ENCODE data around the gene ADD2. TPM values are rescaled to one million over a fixed set of nuclear protein-coding genes. Genes with fewer than 3 reads are reported as not detected.

The ADD2 gene
- total RNA-seq, 1 experiment from 2014 or later: 3.5 TPM

GRCh38 chr2:70747284-70747683, 20.7 kb downstream of the ADD2 start:
- Histone ChIP-seq H3K4me2 (no peak overlapping the region), H3K9me3 (ENCODE audit: insufficient read depth, low read depth) (no peaks in the 10 kb centered on the region), H3K9me2 (ENCODE audit: insufficient read depth) (no peaks in the 10 kb centered on the region), H3K4me1 (replicated peaks; ENCODE audit: insufficient read depth) (no peaks in the 10 kb centered on the region), H3F3A (ENCODE audit: insufficient read depth, low read depth) (no peaks in the 10 kb centered on the region), H3K27ac (no peak overlapping the region), H4K20me1 (ENCODE audit: insufficient read depth) (no peaks in the 10 kb centered on the region), H3K79me2 (ENCODE audit: low read depth) (no peaks in the 10 kb centered on the region), H3K4me3 (no peak overlapping the region), H3K36me3 (ENCODE audit: low read depth) (no peaks in the 10 kb centered on the region), H3K27me3 (ENCODE audit: insufficient read depth, low read depth) (peaks cover 32% of the 10 kb centered on the region), H2AFZ (no peak overlapping the region)
- intact Hi-C loops (cut with micrococcal nuclease; ENCODE audit: unreplicated experiment): no loop called here
- DNase-seq: no peak
- no TSS peak for BruUV-seq (replicated peaks)
- ChIA-PET CTCF (no interaction called here), POLR2A (ENCODE audit: unreplicated experiment) (no interaction called here)
- TF ChIP-seq EZH2 (IDR thresholded peaks at IDR 0.05; ENCODE audit: low read depth) (no peak), CTCF (conservative IDR thresholded peaks at IDR 0.05) (no peak)

GRCh38 chr2:70746094-70746974, 21.7 kb downstream of the ADD2 start:
- CTCF ChIA-PET: no interaction called here
- no TSS peak for BruUV-seq (replicated peaks)
- POLR2A ChIA-PET (ENCODE audit: unreplicated experiment): no interaction called here

GRCh38 chr2:70745276-70745825, 22.6 kb downstream of the ADD2 start:
- H3K9me3 ChIP-seq (ENCODE audit: insufficient read depth, low read depth): no peaks in the 10 kb centered on the region
- no TSS peak for BruUV-seq (replicated peaks)
- CTCF ChIA-PET: no interaction called here

More at GRCh38 chr2:70746094-70746974, 21.7 kb downstream of the ADD2 start:
- no peaks in the 10 kb centered on the region for H4K20me1 ChIP-seq (ENCODE audit: insufficient read depth)
- no peak overlapping the region for H2AFZ ChIP-seq
- no peaks in the 10 kb centered on the region for H3K36me3 ChIP-seq (ENCODE audit: low read depth)
- H3K4me2 ChIP-seq: no peak overlapping the region
- H3K4me1 ChIP-seq (replicated peaks; ENCODE audit: insufficient read depth): no peaks in the 10 kb centered on the region
- H3K27ac ChIP-seq: no peak overlapping the region
- H3K4me3 ChIP-seq: no peak overlapping the region
- no peak for DNase-seq
- intact Hi-C loops (cut with micrococcal nuclease; ENCODE audit: unreplicated experiment): no loop called here
- H3K9me2 ChIP-seq (ENCODE audit: insufficient read depth): no peaks in the 10 kb centered on the region
- TF ChIP-seq CTCF (conservative IDR thresholded peaks at IDR 0.05) (no peak), EZH2 (IDR thresholded peaks at IDR 0.05; ENCODE audit: low read depth) (no peak)
- peaks cover 25% of the 10 kb centered on the region for H3K27me3 ChIP-seq (ENCODE audit: insufficient read depth, low read depth)
- H3K79me2 ChIP-seq (ENCODE audit: low read depth): no peaks in the 10 kb centered on the region
- H3F3A ChIP-seq (ENCODE audit: insufficient read depth, low read depth): no peaks in the 10 kb centered on the region
- no peaks in the 10 kb centered on the region for H3K9me3 ChIP-seq (ENCODE audit: insufficient read depth, low read depth)

More at GRCh38 chr2:70745276-70745825, 22.6 kb downstream of the ADD2 start:
- Histone ChIP-seq H3F3A (ENCODE audit: insufficient read depth, low read depth) (no peaks in the 10 kb centered on the region), H3K79me2 (ENCODE audit: low read depth) (no peaks in the 10 kb centered on the region), H3K4me3 (no peak overlapping the region), H4K20me1 (ENCODE audit: insufficient read depth) (no peaks in the 10 kb centered on the region), H3K4me1 (replicated peaks; ENCODE audit: insufficient read depth) (no peaks in the 10 kb centered on the region), H3K27ac (no peak overlapping the region), H3K36me3 (ENCODE audit: low read depth) (no peaks in the 10 kb centered on the region), H2AFZ (no peak overlapping the region), H3K9me2 (ENCODE audit: insufficient read depth) (no peaks in the 10 kb centered on the region), H3K27me3 (ENCODE audit: insufficient read depth, low read depth) (peaks cover 17% of the 10 kb centered on the region), H3K4me2 (no peak overlapping the region)
- TF ChIP-seq CTCF (conservative IDR thresholded peaks at IDR 0.05) (no peak), EZH2 (IDR thresholded peaks at IDR 0.05; ENCODE audit: low read depth) (no peak)
- POLR2A ChIA-PET (ENCODE audit: unreplicated experiment): no interaction called here
- DNase-seq: no peak
- intact Hi-C loops (cut with micrococcal nuclease; ENCODE audit: unreplicated experiment): no loop called here

Data from PC-9 (cell line).